Adrenal gland (tissue), 5 donors: Measurements from ENCODE around the gene TMEM150A.

Source experiments
- POLR2A ChIP-seq, 2 donors: fragments of 450-650 bp; IDR thresholded peaks; one replicate each; pipeline ENCODE4 v1.6.1; 2017; ENCODE audit warnings: antibody characterized with exemption in 2 of 2, mild to moderate bottlenecking in 2 of 2, moderate library complexity in 1 of 2
- TF ChIP-seq, protein P1 (sequence below), 6 experiments: fragments of 450-650 bp in 4 of 6; fragments of 200-600 bp in 2 of 6; sonication (generic) in 1 of 6; IDR thresholded peaks; 1 replicate in 5 of 6; 2 replicates in 1 of 6; pipeline versions ENCODE4 v1.5.1 to v1.8.0; 2016 to 2021; ENCODE audit warnings: antibody characterized with exemption in 6 of 6, mild to moderate bottlenecking in 2 of 6, moderate library complexity in 1 of 6
- donor health status: DM: no; HTN: no; CAD: no.

GRCh38 chr2:85602476-85603234, at the start of gene TMEM150A:
- TF ChIP-seq, protein P1, sequence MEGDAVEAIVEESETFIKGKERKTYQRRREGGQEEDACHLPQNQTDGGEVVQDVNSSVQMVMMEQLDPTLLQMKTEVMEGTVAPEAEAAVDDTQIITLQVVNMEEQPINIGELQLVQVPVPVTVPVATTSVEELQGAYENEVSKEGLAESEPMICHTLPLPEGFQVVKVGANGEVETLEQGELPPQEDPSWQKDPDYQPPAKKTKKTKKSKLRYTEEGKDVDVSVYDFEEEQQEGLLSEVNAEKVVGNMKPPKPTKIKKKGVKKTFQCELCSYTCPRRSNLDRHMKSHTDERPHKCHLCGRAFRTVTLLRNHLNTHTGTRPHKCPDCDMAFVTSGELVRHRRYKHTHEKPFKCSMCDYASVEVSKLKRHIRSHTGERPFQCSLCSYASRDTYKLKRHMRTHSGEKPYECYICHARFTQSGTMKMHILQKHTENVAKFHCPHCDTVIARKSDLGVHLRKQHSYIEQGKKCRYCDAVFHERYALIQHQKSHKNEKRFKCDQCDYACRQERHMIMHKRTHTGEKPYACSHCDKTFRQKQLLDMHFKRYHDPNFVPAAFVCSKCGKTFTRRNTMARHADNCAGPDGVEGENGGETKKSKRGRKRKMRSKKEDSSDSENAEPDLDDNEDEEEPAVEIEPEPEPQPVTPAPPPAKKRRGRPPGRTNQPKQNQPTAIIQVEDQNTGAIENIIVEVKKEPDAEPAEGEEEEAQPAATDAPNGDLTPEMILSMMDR (IDR thresholded peaks at IDR 0.05): peak in 3 of 6 experiments; percentile 49 to 64 (median 62)
- TF ChIP-seq POLR2A (IDR thresholded peaks at IDR 0.05): peak; percentile 79 to 96
